Measurements from ENCODE around the gene EXOC6B. TPM values are rescaled to one million over a fixed set of nuclear protein-coding genes. Genes with fewer than 3 reads are reported as not detected.

The EXOC6B gene
- total and polyA plus RNA-seq, 7 donors, result 4.4 to 26.8 (median 14.1) TPM

DNA sequence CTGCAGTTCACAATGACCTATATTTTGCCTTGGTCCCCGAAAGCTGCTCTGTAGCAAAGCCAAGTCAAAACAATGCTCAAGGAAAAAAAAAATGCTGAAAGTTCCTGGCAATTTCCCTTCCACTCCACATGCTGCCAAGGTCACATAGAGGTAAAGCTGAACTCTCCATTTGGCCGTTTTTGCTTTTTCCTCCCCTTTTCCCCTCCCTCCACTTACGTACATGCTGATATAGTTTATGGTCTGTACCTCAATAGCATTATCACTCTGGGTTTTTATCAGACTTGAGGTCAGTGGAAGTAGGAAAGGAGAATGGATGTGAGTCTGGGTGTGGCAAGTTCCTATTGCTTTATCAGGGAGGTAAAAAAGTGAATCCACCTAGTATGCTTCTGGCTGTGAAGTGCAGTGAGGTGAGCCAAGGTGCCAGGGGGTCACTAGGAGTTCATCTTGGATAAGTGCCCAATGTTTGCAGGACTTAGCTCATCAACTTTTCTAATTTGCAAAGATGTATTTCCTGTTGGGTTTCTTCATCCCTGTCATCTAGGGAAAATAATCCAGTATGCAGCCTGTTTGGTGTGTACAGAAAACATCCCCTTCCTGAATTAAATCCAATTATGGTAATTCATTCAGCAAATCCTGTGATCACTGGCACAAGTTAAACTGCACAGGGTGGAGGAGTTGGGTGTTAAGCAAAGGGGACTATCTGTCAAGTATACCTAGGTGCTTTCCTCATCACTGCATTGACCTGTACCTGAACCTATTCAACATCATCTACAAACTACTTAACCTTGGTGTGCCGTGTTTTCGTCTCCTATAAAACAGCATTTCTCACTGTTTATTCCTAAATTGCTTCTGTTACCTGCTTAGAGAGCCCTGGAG lies 553.8 kb downstream of the EXOC6B start:
- TF ChIP-seq, protein P1, sequence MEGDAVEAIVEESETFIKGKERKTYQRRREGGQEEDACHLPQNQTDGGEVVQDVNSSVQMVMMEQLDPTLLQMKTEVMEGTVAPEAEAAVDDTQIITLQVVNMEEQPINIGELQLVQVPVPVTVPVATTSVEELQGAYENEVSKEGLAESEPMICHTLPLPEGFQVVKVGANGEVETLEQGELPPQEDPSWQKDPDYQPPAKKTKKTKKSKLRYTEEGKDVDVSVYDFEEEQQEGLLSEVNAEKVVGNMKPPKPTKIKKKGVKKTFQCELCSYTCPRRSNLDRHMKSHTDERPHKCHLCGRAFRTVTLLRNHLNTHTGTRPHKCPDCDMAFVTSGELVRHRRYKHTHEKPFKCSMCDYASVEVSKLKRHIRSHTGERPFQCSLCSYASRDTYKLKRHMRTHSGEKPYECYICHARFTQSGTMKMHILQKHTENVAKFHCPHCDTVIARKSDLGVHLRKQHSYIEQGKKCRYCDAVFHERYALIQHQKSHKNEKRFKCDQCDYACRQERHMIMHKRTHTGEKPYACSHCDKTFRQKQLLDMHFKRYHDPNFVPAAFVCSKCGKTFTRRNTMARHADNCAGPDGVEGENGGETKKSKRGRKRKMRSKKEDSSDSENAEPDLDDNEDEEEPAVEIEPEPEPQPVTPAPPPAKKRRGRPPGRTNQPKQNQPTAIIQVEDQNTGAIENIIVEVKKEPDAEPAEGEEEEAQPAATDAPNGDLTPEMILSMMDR (IDR thresholded peaks at IDR 0.05), result no peak
- Histone ChIP-seq H3K9me3 (no peaks in the 10 kb centered on the region), H3K27ac (no peak overlapping the region), H3K27me3 (ENCODE audit: insufficient read depth in 3 of 3, low read length in 2 of 3) (no peaks in the 10 kb centered on the region), H3K4me3 (no peak overlapping the region), H3K4me1 (no peaks in the 10 kb centered on the region), H3K36me3 (ENCODE audit: insufficient read depth in 1 of 2, low read depth in 1 of 2) (no peaks in the 10 kb centered on the region)
- intact Hi-C loops (cut with DNase I), result no loop called here
- ATAC-seq (peak in 1 of 4 donors; percentile 41), DNase-seq (no peak)
- 49 to 59% (median 58%) methylated on average over 5 of the region's 5 CpGs for WGBS, 3 donors

DNA sequence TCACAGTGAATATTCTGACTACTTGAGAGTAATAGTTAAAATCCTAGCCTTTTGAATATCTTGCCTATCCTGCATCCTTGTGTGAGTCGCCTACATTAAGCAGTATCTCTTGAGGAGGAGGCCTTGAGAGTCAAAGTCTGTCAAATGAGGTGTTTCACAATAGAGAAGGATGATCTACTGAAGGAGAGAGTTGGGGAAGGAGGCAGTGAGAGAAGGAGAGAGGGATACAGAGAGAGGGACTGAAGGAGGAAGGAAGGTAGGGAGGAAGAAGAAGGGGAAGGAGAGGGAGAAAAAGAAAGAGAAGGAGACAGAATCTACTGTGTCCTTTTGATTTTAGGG lies 554.6 kb downstream of the EXOC6B start:
- H3K4me1 ChIP-seq, result no peaks in the 10 kb centered on the region
- WGBS, 3 donors, result 71 to 78% (median 73%) methylated on average over 1 of the region's 1 CpG
- intact Hi-C loops (cut with DNase I), result no loop called here

DNA sequence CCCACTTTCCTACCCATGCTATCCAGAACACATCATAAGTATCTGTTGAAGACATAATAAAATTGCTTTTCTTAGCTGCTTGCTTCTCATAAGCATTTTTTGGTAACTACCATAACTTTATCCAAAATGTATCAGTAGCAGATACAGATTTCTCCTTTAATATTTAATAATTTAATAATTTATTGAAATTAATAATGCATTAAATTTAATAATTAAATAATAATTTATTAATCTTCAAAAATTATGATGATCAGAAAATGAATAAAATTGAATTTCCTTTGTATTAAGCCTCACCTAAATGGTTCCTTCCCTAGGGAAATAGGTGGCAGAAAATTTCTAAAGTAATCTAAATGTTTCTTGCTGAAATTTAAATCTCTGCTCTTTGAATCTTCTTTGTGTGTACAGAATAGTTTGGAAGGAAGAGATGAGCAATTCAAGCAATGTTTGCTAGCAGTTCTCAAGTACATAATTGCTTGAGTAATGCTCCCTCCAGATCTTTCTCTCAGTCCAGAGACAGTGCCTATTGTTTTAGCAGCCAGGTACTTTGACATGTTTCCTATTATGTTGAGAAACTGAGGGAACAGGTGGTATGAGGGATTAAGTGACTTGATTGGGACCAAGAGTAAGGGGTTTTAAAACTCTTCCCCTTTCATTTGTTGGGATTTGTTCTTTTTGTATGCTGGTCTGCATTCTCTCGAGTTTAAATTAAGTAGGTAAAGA lies 555.1 kb downstream of the EXOC6B start:
- TF ChIP-seq, protein P1 (IDR thresholded peaks at IDR 0.05), result no peak
- ATAC-seq (no peak), DNase-seq (no peak)
- intact Hi-C loops (cut with DNase I), result no loop called here
- H3K36me3 ChIP-seq (ENCODE audit: insufficient read depth in 1 of 2, low read depth in 1 of 2), result no peaks in the 10 kb centered on the region
- no peaks in the 10 kb centered on the region for H3K4me1 ChIP-seq
- WGBS, 3 donors, result 72 to 86% (median 76%) methylated on average over 1 of the region's 1 CpG
- H3K4me3 ChIP-seq, result no peak overlapping the region
- H3K27me3 ChIP-seq (ENCODE audit: insufficient read depth in 3 of 3, low read length in 2 of 3), result no peaks in the 10 kb centered on the region
- H3K9me3 ChIP-seq, result no peaks in the 10 kb centered on the region
- H3K27ac ChIP-seq, result no peak overlapping the region

More for the DNA sequence above, 554.6 kb downstream of the EXOC6B start:
- H3K27me3 ChIP-seq (ENCODE audit: insufficient read depth in 3 of 3, low read length in 2 of 3), result no peaks in the 10 kb centered on the region
- no peak for ATAC-seq
- DNase-seq, result no peak
- no peak overlapping the region for H3K4me3 ChIP-seq
- H3K9me3 ChIP-seq, result no peaks in the 10 kb centered on the region
- no peaks in the 10 kb centered on the region for H3K36me3 ChIP-seq (ENCODE audit: insufficient read depth in 1 of 2, low read depth in 1 of 2)
- no peak overlapping the region for H3K27ac ChIP-seq
- TF ChIP-seq, protein P1 (IDR thresholded peaks at IDR 0.05), result no peak

- H3K27ac ChIP-seq, result no peak overlapping the region
- no peaks in the 10 kb centered on the region for H3K9me3 ChIP-seq
- DNase-seq, result no peak
- H3K4me3 ChIP-seq, result no peak overlapping the region
- intact Hi-C loops (cut with DNase I), result no loop called here
- H3K36me3 ChIP-seq (ENCODE audit: insufficient read depth in 1 of 2, low read depth in 1 of 2), result no peaks in the 10 kb centered on the region
- peaks cover 2% of the 10 kb centered on the region for H3K4me1 ChIP-seq
- H3K27me3 ChIP-seq (ENCODE audit: insufficient read depth in 3 of 3, low read length in 2 of 3), result no peaks in the 10 kb centered on the region
- no peak for ATAC-seq
- TF ChIP-seq, protein P1 (IDR thresholded peaks at IDR 0.05), result no peak
Measured at GRCh38 chr2:72263776-72264060, 562.1 kb downstream of the EXOC6B start.
